GM19043 (cell line): Measurements from ENCODE around the gene CSF1.

Experiments
- ATAC-seq: cut with Tn5 transposase; IDR thresholded peaks from one replicate; pipeline ENCODE4 v1.9.1; 2021; ENCODE audit warnings: low read depth; ENCODE audit not compliant: unreplicated experiment

CSF1 gene

GRCh38 chr1:109974191-109974590 lies 63.5 kb downstream of the CSF1 start:
- no peak for ATAC-seq

- no peak for ATAC-seq
Measured at GRCh38 chr1:109975718-109976117, 65.1 kb downstream of the CSF1 start.

- no peak for ATAC-seq
Measured at GRCh38 chr1:109976762-109977161, 66.1 kb downstream of the CSF1 start.

- no peak for ATAC-seq
Measured at GRCh38 chr1:109977225-109977624, 66.6 kb downstream of the CSF1 start.

- ATAC-seq: no peak
Measured at GRCh38 chr1:109977657-109978378, 67.2 kb downstream of the CSF1 start.

GRCh38 chr1:109978761-109979488 lies 68.3 kb downstream of the CSF1 start:
- no peak for ATAC-seq

GRCh38 chr1:109979489-109980091 lies 68.9 kb downstream of the CSF1 start:
- ATAC-seq: no peak
